ENCODE measurements around the gene TMEM242. TPM values are rescaled to one million over a fixed set of nuclear protein-coding genes. Genes with fewer than 3 reads are reported as not detected.

Gene TMEM242
- total RNA-seq, 1 donor from 2014 or later: 11.7 TPM

DNA sequence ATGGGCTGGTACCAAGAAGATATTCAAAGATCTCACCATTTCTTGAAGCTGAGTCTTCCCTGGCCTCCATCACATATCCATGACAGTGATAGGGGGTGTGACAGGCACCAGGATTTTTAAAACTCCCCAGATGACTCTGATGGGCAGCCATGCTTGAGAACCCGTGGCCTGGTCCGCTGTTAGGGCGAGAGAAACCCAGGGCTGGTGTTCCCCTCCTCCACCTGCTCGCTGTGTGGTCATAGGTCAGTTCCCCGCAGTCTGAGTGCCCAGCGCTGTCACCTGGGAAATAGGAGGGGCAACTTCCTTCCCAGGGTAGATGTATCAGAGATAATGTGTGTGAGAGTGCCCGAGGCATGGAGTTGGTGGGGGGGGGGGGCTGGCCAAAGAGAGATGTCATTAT lies 50.9 kb downstream of the TMEM242 start:
- peaks cover 8% of the 10 kb centered on the region for H3K9me3 Mint-ChIP-seq
- no peak overlapping the region for H3K4me3 Mint-ChIP-seq
- peaks cover 9% of the 10 kb centered on the region for H3K36me3 Mint-ChIP-seq
- TF ChIP-seq CTCF (conservative IDR thresholded peaks at IDR 0.05): no peak
- peaks cover 8% of the 10 kb centered on the region for H3K27me3 Mint-ChIP-seq
- H3K4me1 Mint-ChIP-seq (ENCODE audit: unreplicated experiment): peaks cover 11% of the 10 kb centered on the region
- no peak overlapping the region for H3K27ac Mint-ChIP-seq
- DNase-seq (ENCODE audit: extremely low spot score, unreplicated experiment): no peak

DNA sequence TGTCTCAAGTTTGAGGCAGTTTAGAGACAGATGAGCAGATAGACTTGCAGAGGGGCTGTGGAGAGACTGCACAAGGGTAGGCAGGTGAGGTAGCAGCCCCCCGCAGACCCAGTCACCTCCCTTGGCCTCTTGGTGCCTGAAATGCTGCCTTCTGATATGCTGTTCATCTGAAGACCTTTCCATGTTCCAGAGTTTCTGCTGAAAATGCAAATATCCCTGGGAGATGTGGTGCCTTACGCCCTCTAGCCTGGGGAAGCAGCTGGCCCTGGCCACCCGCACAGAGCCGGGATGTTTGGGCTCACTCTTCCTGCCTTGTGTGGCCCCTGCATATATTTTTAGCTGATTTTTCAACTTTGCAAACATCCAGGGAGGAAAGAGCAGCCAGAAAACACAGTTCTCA lies 51.4 kb downstream of the TMEM242 start:
- peaks cover 11% of the 10 kb centered on the region for H3K4me1 Mint-ChIP-seq (ENCODE audit: unreplicated experiment)
- peaks cover 8% of the 10 kb centered on the region for H3K9me3 Mint-ChIP-seq
- H3K4me3 Mint-ChIP-seq: no peak overlapping the region
- no peak overlapping the region for H3K27ac Mint-ChIP-seq
- H3K36me3 Mint-ChIP-seq: peaks cover 9% of the 10 kb centered on the region
- TF ChIP-seq CTCF (conservative IDR thresholded peaks at IDR 0.05): no peak
- no peak for DNase-seq (ENCODE audit: extremely low spot score, unreplicated experiment)
- peaks cover 8% of the 10 kb centered on the region for H3K27me3 Mint-ChIP-seq

GRCh38 chr6:157271441-157271840 lies 51.9 kb downstream of the TMEM242 start:
- H3K4me3 Mint-ChIP-seq: no peak overlapping the region
- no peak for DNase-seq (ENCODE audit: extremely low spot score, unreplicated experiment)
- H3K4me1 Mint-ChIP-seq (ENCODE audit: unreplicated experiment): peaks cover 11% of the 10 kb centered on the region
- peaks cover 9% of the 10 kb centered on the region for H3K36me3 Mint-ChIP-seq
- no peak for TF ChIP-seq CTCF (conservative IDR thresholded peaks at IDR 0.05)
- H3K27ac Mint-ChIP-seq: no peak overlapping the region
- peaks cover 8% of the 10 kb centered on the region for H3K9me3 Mint-ChIP-seq
- H3K27me3 Mint-ChIP-seq: peaks cover 4% of the 10 kb centered on the region

DNA sequence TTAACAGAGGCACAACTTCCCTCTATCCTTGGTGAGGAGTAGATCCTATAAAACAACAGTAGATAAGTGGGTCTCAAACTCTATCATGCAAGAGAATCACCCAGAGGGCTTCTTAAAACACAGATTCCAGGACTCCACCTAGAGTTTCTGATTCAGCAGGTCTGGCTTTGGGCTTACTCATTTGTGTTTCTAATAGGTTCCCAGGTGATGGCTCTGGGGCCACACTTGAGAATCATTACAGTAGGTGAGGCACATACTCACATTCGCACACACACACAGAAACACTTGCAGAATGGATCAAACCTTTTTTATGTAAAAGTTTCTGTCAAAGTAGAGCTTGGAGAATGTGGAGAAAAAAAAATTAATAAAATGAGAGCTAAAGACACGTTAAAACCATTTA lies 52.4 kb downstream of the TMEM242 start:
- H3K4me3 Mint-ChIP-seq: no peak overlapping the region
- DNase-seq (ENCODE audit: extremely low spot score, unreplicated experiment): no peak

DNA sequence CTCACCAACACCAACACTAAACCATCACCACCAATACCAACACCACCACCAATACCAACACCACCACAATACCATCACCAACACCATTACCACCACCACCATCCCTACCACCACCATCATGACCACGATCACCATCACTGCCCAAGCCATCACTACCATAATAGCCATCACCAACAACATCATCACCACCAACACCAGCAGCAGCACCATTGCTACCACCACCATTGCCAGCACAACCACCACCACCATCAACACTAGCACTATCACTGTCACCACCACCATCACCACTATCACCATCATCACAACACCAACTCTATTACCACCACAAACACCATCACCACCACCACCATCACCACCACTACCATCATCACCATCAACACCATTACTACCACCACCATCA lies 53.0 kb downstream of the TMEM242 start:
- no peak for TF ChIP-seq CTCF (conservative IDR thresholded peaks at IDR 0.05)
- H3K36me3 Mint-ChIP-seq: peaks cover 9% of the 10 kb centered on the region
- peaks cover 11% of the 10 kb centered on the region for H3K4me1 Mint-ChIP-seq (ENCODE audit: unreplicated experiment)

More for the DNA sequence above, 52.4 kb downstream of the TMEM242 start:
- H3K27me3 Mint-ChIP-seq: peaks cover 4% of the 10 kb centered on the region
- H3K4me1 Mint-ChIP-seq (ENCODE audit: unreplicated experiment): peaks cover 11% of the 10 kb centered on the region
- no peak overlapping the region for H3K27ac Mint-ChIP-seq
- peaks cover 8% of the 10 kb centered on the region for H3K9me3 Mint-ChIP-seq
- no peak for TF ChIP-seq CTCF (conservative IDR thresholded peaks at IDR 0.05)
- peaks cover 9% of the 10 kb centered on the region for H3K36me3 Mint-ChIP-seq

DNA sequence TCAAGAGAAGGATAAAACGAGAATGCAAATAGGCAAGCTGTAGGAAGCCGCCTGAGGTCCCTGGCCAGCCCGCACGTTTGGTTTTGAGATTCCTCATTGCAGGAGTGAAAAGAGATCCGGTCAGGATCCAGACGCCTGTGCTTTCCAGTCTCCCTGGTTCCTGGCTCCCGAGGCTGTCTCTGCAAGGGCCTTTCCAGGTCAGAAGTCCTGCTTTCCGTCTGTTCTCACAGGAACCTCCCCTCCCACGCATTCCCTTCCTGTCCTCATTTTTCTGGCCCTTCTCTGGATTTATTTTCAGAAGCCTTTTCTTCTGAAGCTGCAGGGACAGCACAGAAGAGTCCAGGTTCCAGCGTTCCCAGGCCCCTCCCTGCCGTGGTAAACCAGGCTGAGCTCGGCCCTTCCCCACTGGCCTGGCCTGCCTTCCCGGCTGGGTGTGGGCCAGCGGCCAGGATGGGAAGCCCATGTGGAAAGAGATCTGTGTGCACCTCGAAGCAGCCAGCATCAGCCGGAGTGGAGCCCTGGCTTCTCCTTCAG lies 54.0 kb downstream of the TMEM242 start:
- Mint-ChIP-seq H3K4me3 (no peak overlapping the region), H3K4me1 (ENCODE audit: unreplicated experiment) (peaks cover 11% of the 10 kb centered on the region), H3K36me3 (peaks cover 9% of the 10 kb centered on the region), H3K27ac (no peak overlapping the region), H3K9me3 (peaks cover 8% of the 10 kb centered on the region), H3K27me3 (peaks cover 4% of the 10 kb centered on the region)
- no peak for DNase-seq (ENCODE audit: extremely low spot score, unreplicated experiment)
- no peak for TF ChIP-seq CTCF (conservative IDR thresholded peaks at IDR 0.05)

More for the DNA sequence above, 53.0 kb downstream of the TMEM242 start:
- no peak for DNase-seq (ENCODE audit: extremely low spot score, unreplicated experiment)
- peaks cover 4% of the 10 kb centered on the region for H3K27me3 Mint-ChIP-seq
- peaks cover 8% of the 10 kb centered on the region for H3K9me3 Mint-ChIP-seq
- no peak overlapping the region for H3K27ac Mint-ChIP-seq
- H3K4me3 Mint-ChIP-seq: no peak overlapping the region

Data from type B pancreatic cell (in vitro differentiated cells).